Measurements from ENCODE around the gene PABPC1L2A. TPM values are rescaled to one million over a fixed set of nuclear protein-coding genes. Genes with fewer than 3 reads are reported as not detected.

Gene PABPC1L2A
- total RNA-seq = not detected in 2 replicates

GRCh38 chrX:73079024-73079562 is at the start of gene PABPC1L2A:
TSS of gene PABPC1L2A (minus strand) at chrX:73079512. CDS start at chrX:73079386, 126 bp downstream.

Other genes with a start within 250 kb of the PABPC1L2A start
- not detected in 2 replicates for gene FAM236C, start 166.9 kb downstream of the PABPC1L2A start, total RNA-seq
- not detected in 2 replicates for gene FAM236A, start 141.3 kb downstream of the PABPC1L2A start, total RNA-seq
- gene DMRTC1, start 135.7 kb downstream of the PABPC1L2A start, total RNA-seq = not detected in 2 replicates
- not detected in 2 replicates for gene PABPC1L2B, start 76.6 kb downstream of the PABPC1L2A start, total RNA-seq
- 1.2 and 1.3 TPM in 2 replicates for gene NAP1L2, start 135.3 kb upstream of the PABPC1L2A start, total RNA-seq